Measurements from ENCODE around the gene KCNJ14.

The KCNJ14 gene

DNA sequence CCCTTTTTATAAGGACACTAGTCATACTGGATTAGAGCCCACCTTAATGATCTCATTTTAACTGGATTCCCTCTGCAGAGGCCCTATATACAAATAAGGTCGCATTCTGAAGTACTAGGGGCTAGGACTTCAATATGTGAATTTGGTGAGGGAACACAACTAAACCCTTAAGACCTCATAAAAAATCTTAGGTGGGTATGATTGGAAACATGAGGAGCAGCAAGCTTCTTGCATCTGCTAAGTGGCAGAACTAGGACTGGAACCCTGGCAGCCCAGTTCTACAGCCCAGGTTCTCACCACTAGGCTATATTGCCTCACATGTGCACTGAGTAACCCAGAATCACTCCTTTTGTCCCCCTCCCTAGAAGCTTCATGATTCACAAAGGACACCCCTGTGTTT, 26.7 kb upstream of the KCNJ14 start:
- Histone ChIP-seq H3K9ac (ENCODE audit: low read depth, low read length) (no peak overlapping the region), H3K4me3 (ENCODE audit: low read length) (no peak overlapping the region), H3K9me3 (ENCODE audit: insufficient read depth, low read depth, low read length) (no peaks in the 10 kb centered on the region; the same call in 1 of the 2 replicates), H3K4me1 (ENCODE audit: insufficient read depth, low read length) (peaks cover 6% of the 10 kb centered on the region), H3K36me3 (ENCODE audit: insufficient read depth, low read length) (no peaks in the 10 kb centered on the region), H3K27ac (ENCODE audit: low read depth, low read length) (no peak overlapping the region), H3K27me3 (ENCODE audit: insufficient read depth, low read length) (no peaks in the 10 kb centered on the region)
- 100% methylated on average over 1 of the region's 1 CpG for WGBS

DNA sequence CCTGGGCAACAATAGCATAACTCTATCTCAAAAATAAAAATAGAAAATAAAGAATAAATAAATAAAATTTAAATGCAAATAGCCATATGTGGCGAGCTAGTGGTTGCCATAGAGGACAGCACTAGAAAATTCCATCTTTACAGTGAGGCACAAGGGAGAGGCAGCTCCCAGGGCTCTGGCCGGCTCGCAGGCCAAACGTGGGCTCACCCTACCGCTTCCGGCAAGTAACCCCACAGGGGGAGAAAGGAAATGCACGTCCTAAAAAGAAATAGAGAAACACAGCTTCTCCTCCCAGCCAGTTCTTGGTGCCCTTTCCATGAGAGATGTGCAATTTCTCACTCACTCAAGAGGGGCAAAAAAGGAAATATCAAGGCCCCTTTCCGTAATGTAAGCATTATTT, 22.0 kb upstream of the KCNJ14 start:
- Histone ChIP-seq H3K9ac (ENCODE audit: low read depth, low read length) (no peak overlapping the region), H3K4me3 (ENCODE audit: low read length) (no peak overlapping the region), H3K9me3 (ENCODE audit: insufficient read depth, low read depth, low read length) (no peaks in the 10 kb centered on the region; the same call in 1 of the 2 replicates), H3K27me3 (ENCODE audit: insufficient read depth, low read length) (no peaks in the 10 kb centered on the region), H3K4me1 (ENCODE audit: insufficient read depth, low read length) (no peaks in the 10 kb centered on the region), H3K36me3 (ENCODE audit: insufficient read depth, low read length) (no peaks in the 10 kb centered on the region), H3K27ac (ENCODE audit: low read depth, low read length) (no peak overlapping the region)
- WGBS, result 77% methylated on average over 7 of the region's 8 CpGs

DNA sequence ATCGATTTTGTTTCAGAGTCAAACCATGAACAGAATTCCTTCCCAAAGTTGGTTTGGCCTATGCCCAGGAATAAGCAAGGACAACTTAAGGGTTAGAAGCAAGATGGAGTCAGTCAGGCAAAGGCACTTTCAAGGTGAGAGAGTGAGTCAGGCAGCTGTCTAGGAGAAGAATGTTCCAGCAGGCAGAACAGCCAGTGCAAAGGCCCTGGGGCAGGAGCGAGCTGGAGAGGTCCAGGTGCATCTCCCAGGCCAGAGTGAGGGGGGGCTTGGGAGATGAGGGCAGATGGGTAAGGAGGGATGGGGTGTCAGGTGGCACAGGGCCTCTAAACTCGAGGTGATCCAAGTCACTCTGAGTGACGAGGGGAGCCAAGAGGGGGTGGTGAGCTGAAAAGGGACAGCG, 18.8 kb upstream of the KCNJ14 start:
- Histone ChIP-seq H3K27me3 (ENCODE audit: insufficient read depth, low read length) (peaks cover 4% of the 10 kb centered on the region), H3K36me3 (ENCODE audit: insufficient read depth, low read length) (no peaks in the 10 kb centered on the region), H3K27ac (ENCODE audit: low read depth, low read length) (no peak overlapping the region), H3K4me1 (ENCODE audit: insufficient read depth, low read length) (no peaks in the 10 kb centered on the region), H3K4me3 (ENCODE audit: low read length) (no peak overlapping the region), H3K9ac (ENCODE audit: low read depth, low read length) (no peak overlapping the region), H3K9me3 (ENCODE audit: insufficient read depth, low read depth, low read length) (no peaks in the 10 kb centered on the region)
- WGBS, result 89% methylated on average over 5 of the region's 5 CpGs

DNA sequence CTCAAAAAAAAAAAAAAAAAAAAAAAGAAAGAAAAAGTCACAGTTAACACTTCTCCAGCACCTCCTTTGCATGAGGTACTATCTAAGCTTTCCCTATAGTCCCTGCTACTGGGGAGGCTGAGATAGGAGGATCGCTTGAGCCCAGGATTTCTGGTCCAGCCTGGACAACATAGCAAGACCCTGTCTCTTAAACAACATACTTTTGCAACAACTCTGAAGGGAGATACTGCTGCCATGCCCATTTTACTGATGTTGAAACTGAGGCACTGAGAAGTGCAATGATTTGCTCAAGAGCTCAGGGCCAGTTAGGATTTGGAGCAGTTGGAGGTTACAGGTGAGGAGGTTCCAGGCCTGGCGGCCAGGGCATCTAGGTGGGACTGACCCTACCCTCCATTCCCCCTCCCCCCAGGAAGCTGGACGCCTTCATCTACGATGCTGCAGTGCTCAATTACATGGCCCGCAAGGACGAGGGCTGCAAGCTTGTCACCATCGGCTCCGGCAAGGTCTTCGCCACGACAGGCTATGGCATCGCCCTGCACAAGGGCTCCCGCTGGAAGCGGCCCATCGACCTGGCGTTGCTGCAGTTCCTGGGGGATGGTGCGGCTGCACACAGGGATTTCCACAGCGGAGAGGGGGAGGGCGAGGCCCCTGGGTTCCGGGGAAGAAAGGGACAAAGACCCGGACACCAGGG, 13.9 kb upstream of the KCNJ14 start:
- 94% methylated on average over 18 of the region's 20 CpGs for WGBS
- no peak overlapping the region for H3K4me3 ChIP-seq (ENCODE audit: low read length)
- 0 out of 2 replicates have a peak, but pooled peaks cover under 1% of the 10 kb centered on the region for H3K36me3 ChIP-seq (ENCODE audit: insufficient read depth, low read length)
- H3K27me3 ChIP-seq (ENCODE audit: insufficient read depth, low read length), result peaks cover 33% of the 10 kb centered on the region
- H3K4me1 ChIP-seq (ENCODE audit: insufficient read depth, low read length), result peaks cover 8% of the 10 kb centered on the region
- no peaks in the 10 kb centered on the region for H3K9me3 ChIP-seq (ENCODE audit: insufficient read depth, low read depth, low read length)
- H3K9ac ChIP-seq (ENCODE audit: low read depth, low read length), result no peak overlapping the region
- no peak overlapping the region for H3K27ac ChIP-seq (ENCODE audit: low read depth, low read length)

DNA sequence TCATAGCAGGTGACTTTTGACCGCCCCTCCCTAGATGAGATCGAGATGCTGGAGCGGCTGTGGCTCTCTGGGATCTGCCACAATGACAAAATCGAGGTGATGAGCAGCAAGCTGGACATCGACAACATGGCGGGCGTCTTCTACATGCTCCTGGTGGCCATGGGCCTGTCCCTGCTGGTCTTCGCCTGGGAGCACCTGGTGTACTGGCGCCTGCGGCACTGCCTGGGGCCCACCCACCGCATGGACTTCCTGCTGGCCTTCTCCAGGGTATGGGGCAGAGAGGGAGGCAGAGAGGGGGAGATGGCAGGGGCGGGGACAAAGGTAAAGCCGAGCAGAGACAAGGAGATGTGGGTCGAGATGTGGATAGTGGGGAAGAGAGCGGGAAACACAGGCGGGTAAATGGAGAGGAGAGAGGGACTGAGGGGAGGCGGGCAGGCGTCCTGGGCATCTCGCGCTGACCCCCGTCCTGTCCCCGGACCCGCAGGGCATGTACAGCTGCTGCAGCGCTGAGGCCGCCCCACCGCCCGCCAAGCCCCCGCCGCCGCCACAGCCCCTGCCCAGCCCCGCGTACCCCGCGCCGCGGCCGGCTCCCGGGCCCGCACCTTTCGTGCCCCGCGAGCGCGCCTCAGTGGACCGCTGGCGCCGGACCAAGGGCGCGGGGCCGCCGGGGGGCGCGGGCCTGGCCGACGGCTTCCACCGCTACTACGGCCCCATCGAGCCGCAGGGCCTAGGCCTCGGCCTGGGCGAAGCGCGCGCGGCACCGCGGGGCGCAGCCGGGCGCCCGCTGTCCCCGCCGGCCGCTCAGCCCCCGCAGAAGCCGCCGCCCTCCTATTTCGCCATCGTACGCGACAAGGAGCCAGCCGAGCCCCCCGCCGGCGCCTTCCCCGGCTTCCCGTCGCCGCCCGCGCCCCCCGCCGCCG, 13.0 kb upstream of the KCNJ14 start:
- Histone ChIP-seq H3K27me3 (ENCODE audit: insufficient read depth, low read length) (peaks cover 33% of the 10 kb centered on the region), H3K9me3 (ENCODE audit: insufficient read depth, low read depth, low read length) (no peaks in the 10 kb centered on the region), H3K4me3 (ENCODE audit: low read length) (no peak overlapping the region), H3K27ac (ENCODE audit: low read depth, low read length) (no peak overlapping the region), H3K9ac (ENCODE audit: low read depth, low read length) (no peak overlapping the region), H3K4me1 (ENCODE audit: insufficient read depth, low read length) (peaks cover 8% of the 10 kb centered on the region), H3K36me3 (ENCODE audit: insufficient read depth, low read length) (peaks cover 6% of the 10 kb centered on the region)
- 66% methylated on average over 94 of the region's 94 CpGs for WGBS

DNA sequence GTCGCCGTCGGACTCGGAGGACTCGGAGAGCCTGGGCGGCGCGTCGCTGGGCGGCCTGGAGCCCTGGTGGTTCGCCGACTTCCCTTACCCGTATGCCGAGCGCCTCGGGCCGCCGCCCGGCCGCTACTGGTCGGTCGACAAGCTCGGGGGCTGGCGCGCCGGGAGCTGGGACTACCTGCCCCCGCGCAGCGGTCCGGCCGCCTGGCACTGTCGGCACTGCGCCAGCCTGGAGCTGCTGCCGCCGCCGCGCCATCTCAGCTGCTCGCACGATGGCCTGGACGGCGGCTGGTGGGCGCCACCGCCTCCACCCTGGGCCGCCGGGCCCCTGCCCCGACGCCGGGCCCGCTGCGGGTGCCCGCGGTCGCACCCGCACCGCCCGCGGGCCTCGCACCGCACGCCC, 12.1 kb upstream of the KCNJ14 start:
- H3K36me3 ChIP-seq (ENCODE audit: insufficient read depth, low read length), result peaks cover 15% of the 10 kb centered on the region
- H3K9ac ChIP-seq (ENCODE audit: low read depth, low read length), result no peak overlapping the region
- WGBS, result 58% methylated on average over 60 of the region's 60 CpGs
- H3K27me3 ChIP-seq (ENCODE audit: insufficient read depth, low read length), result peaks cover 33% of the 10 kb centered on the region
- no peaks in the 10 kb centered on the region for H3K9me3 ChIP-seq (ENCODE audit: insufficient read depth, low read depth, low read length)
- no peak overlapping the region for H3K27ac ChIP-seq (ENCODE audit: low read depth, low read length)
- H3K4me1 ChIP-seq (ENCODE audit: insufficient read depth, low read length), result peaks cover 8% of the 10 kb centered on the region
- H3K4me3 ChIP-seq (ENCODE audit: low read length), result peak overlapping the region; percentile 28; the same call in 1 of the 2 replicates

DNA sequence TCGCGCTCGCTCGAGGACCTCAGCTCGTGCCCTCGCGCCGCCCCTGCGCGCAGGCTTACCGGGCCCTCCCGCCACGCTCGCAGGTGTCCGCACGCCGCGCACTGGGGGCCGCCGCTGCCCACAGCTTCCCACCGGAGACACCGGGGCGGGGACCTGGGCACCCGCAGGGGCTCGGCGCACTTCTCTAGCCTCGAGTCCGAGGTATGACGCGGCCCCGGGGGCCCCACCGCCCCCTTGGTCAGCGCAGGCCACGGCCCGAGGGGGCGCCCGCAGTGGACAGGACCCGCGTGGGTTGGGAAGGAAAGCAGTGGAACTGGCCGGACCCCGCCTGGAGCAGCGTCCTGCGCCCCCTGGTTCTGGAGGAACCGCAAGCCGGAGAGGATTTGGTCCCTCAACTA, 11.6 kb upstream of the KCNJ14 start:
- peaks cover 8% of the 10 kb centered on the region for H3K4me1 ChIP-seq (ENCODE audit: insufficient read depth, low read length)
- H3K9ac ChIP-seq (ENCODE audit: low read depth, low read length), result no peak overlapping the region
- H3K27ac ChIP-seq (ENCODE audit: low read depth, low read length), result no peak overlapping the region
- no peaks in the 10 kb centered on the region for H3K9me3 ChIP-seq (ENCODE audit: insufficient read depth, low read depth, low read length)
- peaks cover 20% of the 10 kb centered on the region for H3K36me3 ChIP-seq (ENCODE audit: insufficient read depth, low read length)
- H3K27me3 ChIP-seq (ENCODE audit: insufficient read depth, low read length), result peaks cover 33% of the 10 kb centered on the region
- WGBS, result 55% methylated on average over 45 of the region's 45 CpGs
- H3K4me3 ChIP-seq (ENCODE audit: low read length), result peak overlapping the region; percentile 88

DNA sequence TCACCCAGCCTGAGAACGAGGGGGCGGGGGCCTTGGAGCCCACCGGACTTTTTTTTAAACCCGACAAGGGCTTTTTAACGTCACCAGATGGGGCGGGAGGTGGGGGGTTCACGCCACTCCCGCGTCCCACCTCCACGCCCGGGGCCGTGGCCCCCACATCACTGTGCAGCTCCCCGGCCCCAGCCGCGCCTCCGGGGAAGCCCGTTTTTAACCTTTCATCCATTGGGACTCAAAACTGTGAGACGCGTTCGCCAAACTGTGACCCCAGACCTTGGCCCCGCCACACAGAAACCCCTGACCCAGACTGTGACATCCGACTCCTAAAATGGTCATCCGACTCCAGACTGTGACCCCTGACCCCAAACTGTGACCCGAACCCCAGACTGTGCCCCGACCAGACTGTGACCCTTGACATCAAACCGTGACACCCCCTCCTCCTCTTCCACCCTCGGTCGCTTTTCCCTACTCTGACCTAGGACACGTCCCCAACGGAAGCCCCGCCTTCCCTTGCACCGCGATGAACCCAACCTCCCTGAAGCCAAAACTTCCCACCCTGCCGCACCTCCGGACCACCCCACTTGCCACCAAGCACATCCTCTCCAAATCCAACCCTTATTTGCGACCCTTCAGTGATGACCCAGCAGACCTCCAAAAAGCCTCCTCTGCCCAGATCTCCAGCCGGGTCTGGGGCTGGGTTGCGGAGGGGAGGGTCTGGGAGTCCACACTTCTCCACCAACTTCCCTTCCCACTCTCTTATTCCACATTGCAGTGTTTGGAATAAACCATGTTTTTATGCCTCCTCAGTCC, 11.0 kb upstream of the KCNJ14 start:
- H3K4me3 ChIP-seq (ENCODE audit: low read length), result peak overlapping the region; percentile 88
- peaks cover 25% of the 10 kb centered on the region for H3K36me3 ChIP-seq (ENCODE audit: insufficient read depth, low read length)
- peaks cover 8% of the 10 kb centered on the region for H3K4me1 ChIP-seq (ENCODE audit: insufficient read depth, low read length)
- peaks cover 33% of the 10 kb centered on the region for H3K27me3 ChIP-seq (ENCODE audit: insufficient read depth, low read length)
- H3K9ac ChIP-seq (ENCODE audit: low read depth, low read length), result no peak overlapping the region
- H3K9me3 ChIP-seq (ENCODE audit: insufficient read depth, low read depth, low read length), result no peaks in the 10 kb centered on the region
- 56% methylated on average over 38 of the region's 38 CpGs for WGBS
- no peak overlapping the region for H3K27ac ChIP-seq (ENCODE audit: low read depth, low read length)

DNA sequence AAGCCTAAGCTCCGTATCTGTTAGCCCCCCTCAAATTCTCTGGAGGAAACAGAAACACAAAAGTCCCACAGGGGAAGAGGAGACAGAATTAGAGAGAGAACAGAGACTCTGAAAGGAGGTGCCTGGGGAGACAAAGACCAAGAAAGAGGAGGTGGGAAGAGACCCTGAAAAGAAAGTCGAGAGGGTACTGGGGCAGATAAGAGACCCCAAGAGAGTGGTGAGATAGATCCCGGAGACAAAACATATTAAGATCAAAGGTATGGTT, 10.5 kb upstream of the KCNJ14 start:
- no peak overlapping the region for H3K27ac ChIP-seq (ENCODE audit: low read depth, low read length)
- H3K4me3 ChIP-seq (ENCODE audit: low read length), result peak overlapping the region; percentile 88
- no peaks in the 10 kb centered on the region for H3K9me3 ChIP-seq (ENCODE audit: insufficient read depth, low read depth, low read length)
- H3K9ac ChIP-seq (ENCODE audit: low read depth, low read length), result no peak overlapping the region
- H3K4me1 ChIP-seq (ENCODE audit: insufficient read depth, low read length), result peaks cover 8% of the 10 kb centered on the region
- 39% methylated on average over 3 of the region's 3 CpGs for WGBS
- peaks cover 33% of the 10 kb centered on the region for H3K27me3 ChIP-seq (ENCODE audit: insufficient read depth, low read length)
- H3K36me3 ChIP-seq (ENCODE audit: insufficient read depth, low read length), result peaks cover 30% of the 10 kb centered on the region

DNA sequence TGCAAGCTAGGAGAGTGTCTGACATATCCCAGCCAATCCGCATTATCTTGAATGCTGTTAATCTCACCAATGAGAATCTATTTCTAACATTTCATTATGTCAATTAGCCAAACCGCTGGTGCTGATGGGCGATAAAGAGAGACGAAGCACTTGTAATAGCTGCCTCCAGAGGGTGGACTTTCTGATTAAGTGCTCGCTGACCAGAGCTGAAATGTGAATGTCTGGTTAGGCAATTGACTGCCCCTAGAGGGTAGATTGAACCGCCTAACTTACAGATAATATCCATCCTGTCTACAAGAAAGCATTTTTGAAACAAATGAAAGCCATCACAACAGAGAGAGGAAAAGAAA, 10.1 kb upstream of the KCNJ14 start:
- Histone ChIP-seq H3K4me3 (ENCODE audit: low read length) (peak overlapping the region; percentile 88), H3K9me3 (ENCODE audit: insufficient read depth, low read depth, low read length) (no peaks in the 10 kb centered on the region), H3K9ac (ENCODE audit: low read depth, low read length) (peak overlapping the region; percentile 91), H3K27me3 (ENCODE audit: insufficient read depth, low read length) (peaks cover 33% of the 10 kb centered on the region), H3K36me3 (ENCODE audit: insufficient read depth, low read length) (peaks cover 34% of the 10 kb centered on the region), H3K27ac (ENCODE audit: low read depth, low read length) (peak overlapping the region; percentile 71; the same call in 1 of the 2 replicates), H3K4me1 (ENCODE audit: insufficient read depth, low read length) (peaks cover 8% of the 10 kb centered on the region)
- 20% methylated on average over 6 of the region's 6 CpGs for WGBS

All from HUES64 (cell line).